Lower leg skin (tissue), 4 donors: Measurements from ENCODE around the gene CCDC158. TPM values are rescaled to one million over a fixed set of nuclear protein-coding genes. Genes with fewer than 3 reads are reported as not detected.

Experiments used
- DNase-seq, 2 donors: peaks; one replicate each; pipeline ENCODE4 v3.0.0-alpha.2; 2019; ENCODE audit warnings: low spot score in 2 of 2
- H3K4me3 ChIP-seq: fragments of 200-600 bp; sonication (generic); 2 replicates; pipeline ENCODE4 v1.5.1; 2017; ENCODE audit warnings: mild to moderate bottlenecking, low read depth; ENCODE audit not compliant: poor library complexity, severe bottlenecking
- POLR2A ChIP-seq, 2 donors: fragments of 450-650 bp; IDR thresholded peaks; one replicate each; pipeline ENCODE4 v1.6.1; 2016 to 2017; ENCODE audit warnings: antibody characterized with exemption in 2 of 2, mild to moderate bottlenecking in 1 of 2, moderate library complexity in 1 of 2
- WGBS, 2 donors: methylation state at CpG; one replicate each; pipeline ENCODE4 v1.1.5; 2018; 5-methylcytosine and 5-hydroxymethylcytosine counted together
- intact Hi-C: fragments of 100-400 bp; cut with DNase I; formaldehyde crosslinking; loops from one replicate; pipeline ENCODE4 v1.15.0; 2023; ENCODE audit warnings: low total_unique reads
- total RNA-seq, 4 donors: library from RNA; depleted of rRNA; stranded (reverse); fragments of >200 nt; gene quantifications; one replicate each; pipeline ENCODE4 v1.1.0, GENCODE V29; 2016
- TF ChIP-seq, protein P1 (sequence below), 3 donors: fragments of 450-650 bp; IDR thresholded peaks; one replicate each; pipeline ENCODE4 v1.5.1; 2016; ENCODE audit warnings: antibody characterized with exemption in 3 of 3, mild to moderate bottlenecking in 3 of 3, moderate library complexity in 2 of 3

Gene CCDC158
- total RNA-seq, 4 donors from 2014 or later: 0.19 to 0.36 (median 0.22) TPM; not detected in 1

GRCh38 chr4:76280488-76281441 is 140.2 kb downstream of the CCDC158 start:
- H3K4me3 ChIP-seq: no peak overlapping the region
- 86 to 90% methylated on average over 6 of the region's 6 CpGs for WGBS, 2 donors
- TF ChIP-seq POLR2A (IDR thresholded peaks at IDR 0.05): no peak
- intact Hi-C loops: no loop called here
- no peak for DNase-seq

- 82 to 85% methylated on average over 4 of the region's 4 CpGs for WGBS, 2 donors
- DNase-seq: no peak
- TF ChIP-seq, protein P1, sequence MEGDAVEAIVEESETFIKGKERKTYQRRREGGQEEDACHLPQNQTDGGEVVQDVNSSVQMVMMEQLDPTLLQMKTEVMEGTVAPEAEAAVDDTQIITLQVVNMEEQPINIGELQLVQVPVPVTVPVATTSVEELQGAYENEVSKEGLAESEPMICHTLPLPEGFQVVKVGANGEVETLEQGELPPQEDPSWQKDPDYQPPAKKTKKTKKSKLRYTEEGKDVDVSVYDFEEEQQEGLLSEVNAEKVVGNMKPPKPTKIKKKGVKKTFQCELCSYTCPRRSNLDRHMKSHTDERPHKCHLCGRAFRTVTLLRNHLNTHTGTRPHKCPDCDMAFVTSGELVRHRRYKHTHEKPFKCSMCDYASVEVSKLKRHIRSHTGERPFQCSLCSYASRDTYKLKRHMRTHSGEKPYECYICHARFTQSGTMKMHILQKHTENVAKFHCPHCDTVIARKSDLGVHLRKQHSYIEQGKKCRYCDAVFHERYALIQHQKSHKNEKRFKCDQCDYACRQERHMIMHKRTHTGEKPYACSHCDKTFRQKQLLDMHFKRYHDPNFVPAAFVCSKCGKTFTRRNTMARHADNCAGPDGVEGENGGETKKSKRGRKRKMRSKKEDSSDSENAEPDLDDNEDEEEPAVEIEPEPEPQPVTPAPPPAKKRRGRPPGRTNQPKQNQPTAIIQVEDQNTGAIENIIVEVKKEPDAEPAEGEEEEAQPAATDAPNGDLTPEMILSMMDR (IDR thresholded peaks at IDR 0.05): no peak
- no peak for TF ChIP-seq POLR2A (IDR thresholded peaks at IDR 0.05)
- no peak overlapping the region for H3K4me3 ChIP-seq
- intact Hi-C loops: no loop called here
These were observed 141.5 kb downstream of the CCDC158 start for GRCh38 chr4:76279462-76279861.

DNA sequence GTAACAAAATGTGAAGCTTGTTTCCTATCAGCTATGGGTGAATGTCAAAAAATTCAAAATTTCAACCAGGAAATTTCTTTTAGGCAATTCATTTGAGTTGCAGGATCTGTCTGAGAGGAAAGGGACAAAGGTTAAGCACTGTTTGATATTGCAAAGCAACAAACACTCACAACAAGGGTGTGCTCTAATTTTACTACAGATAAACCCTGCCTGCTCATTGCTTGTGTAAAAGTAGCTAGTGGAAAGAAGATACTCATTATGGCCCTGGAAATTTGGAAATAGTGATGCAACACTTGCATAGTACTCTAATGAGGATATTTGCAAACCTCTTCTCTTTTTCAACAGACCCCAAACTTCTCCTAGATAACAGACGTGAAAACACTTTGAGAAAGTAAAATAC is 142.4 kb downstream of the CCDC158 start:
- H3K4me3 ChIP-seq: no peak overlapping the region
- TF ChIP-seq, protein P1 (IDR thresholded peaks at IDR 0.05): no peak
- TF ChIP-seq POLR2A (IDR thresholded peaks at IDR 0.05): no peak
- intact Hi-C loops: no loop called here

DNA sequence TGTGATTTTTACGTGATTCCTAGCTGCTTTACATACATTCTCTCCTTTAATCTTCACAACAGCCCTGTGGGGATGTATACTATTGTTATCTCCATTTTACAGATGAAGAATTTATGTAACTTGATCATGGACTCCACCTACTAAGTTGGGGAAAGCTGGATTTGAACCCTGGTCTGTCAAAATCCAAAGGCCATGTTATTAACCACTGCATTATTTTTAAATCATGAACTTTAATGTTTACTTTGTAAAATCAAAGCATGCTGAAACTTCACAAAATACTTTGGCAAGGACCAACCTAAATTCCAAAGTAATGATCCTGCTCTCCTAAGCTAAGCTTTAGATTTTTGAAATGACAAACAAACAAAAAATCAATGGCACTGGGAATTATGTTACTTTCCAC is 143.3 kb downstream of the CCDC158 start:
- H3K4me3 ChIP-seq: no peak overlapping the region
- DNase-seq: no peak
- WGBS, 2 donors: 49 to 57% methylated on average over 1 of the region's 1 CpG
- TF ChIP-seq POLR2A (IDR thresholded peaks at IDR 0.05): no peak
- TF ChIP-seq, protein P1 (IDR thresholded peaks at IDR 0.05): no peak
- intact Hi-C loops: no loop called here

More for the DNA sequence above, 142.4 kb downstream of the CCDC158 start:
- 64 to 83% methylated on average over 1 of the region's 1 CpG for WGBS, 2 donors
- DNase-seq: no peak

- intact Hi-C loops: no loop called here
- no peak for DNase-seq
- no peak overlapping the region for H3K4me3 ChIP-seq
- no peak for TF ChIP-seq POLR2A (IDR thresholded peaks at IDR 0.05)
- TF ChIP-seq, protein P1 (IDR thresholded peaks at IDR 0.05): no peak
- 89 to 92% methylated on average over 9 of the region's 9 CpGs for WGBS, 2 donors
These were observed 144.1 kb downstream of the CCDC158 start for GRCh38 chr4:76276813-76277212.

DNA sequence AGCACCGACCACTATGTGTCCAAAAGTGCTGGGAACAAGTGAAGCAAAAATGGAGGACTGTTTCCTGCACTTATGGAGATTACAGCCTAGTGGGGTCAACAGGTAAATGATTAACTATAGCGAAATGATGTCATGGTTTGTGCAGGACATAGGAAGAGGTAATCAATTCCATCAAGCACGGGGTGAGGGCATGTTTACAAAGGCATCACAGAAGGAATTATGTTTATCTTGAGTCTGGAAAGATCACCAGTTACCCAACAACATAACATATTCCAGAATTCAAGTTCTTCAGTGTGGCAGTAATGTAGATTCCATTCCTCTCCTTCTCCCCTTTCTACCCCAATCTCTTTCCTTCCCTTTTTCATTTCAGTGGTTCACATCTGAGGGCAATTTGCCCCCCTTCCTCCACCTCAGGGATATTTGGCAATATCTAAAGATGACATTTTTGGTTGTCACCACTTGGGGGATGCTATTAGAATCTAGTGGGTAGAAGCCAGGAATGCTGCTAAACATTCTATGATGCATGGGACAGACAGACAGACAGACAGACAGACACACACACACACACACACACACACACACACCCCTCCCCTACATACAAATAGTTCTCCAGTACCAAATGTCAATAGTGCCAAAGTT is 145.3 kb downstream of the CCDC158 start:
- 83 to 84% methylated on average over 3 of the region's 3 CpGs for WGBS, 2 donors
- no peak for TF ChIP-seq POLR2A (IDR thresholded peaks at IDR 0.05)
- TF ChIP-seq, protein P1 (IDR thresholded peaks at IDR 0.05): peak in 1 of 3 donors; percentile 21
- no peak for DNase-seq
- no peak overlapping the region for H3K4me3 ChIP-seq
- intact Hi-C loops: no loop called here
